Panc1 (cell line): Measurements from ENCODE around the gene TAF11L11. TPM values are rescaled to one million over a fixed set of nuclear protein-coding genes. Genes with fewer than 3 reads are reported as not detected.
"Not testable (repeated sequence)": the region's sequence is repeated elsewhere in the genome, so short reads cannot be mapped to it uniquely, and the experiment has no call there.

Experiments
- ATAC-seq: fragments of 200-7000 bp; cut with Tn5 transposase; 2 replicates; pipeline ENCODE4 v1.9.1; 2020; ENCODE audit warnings: mild to moderate bottlenecking, moderate library complexity
- Bru-seq: library from RNA; stranded (reverse); fragments of 400-500 nt; gene quantifications from one replicate; lab custom pipeline; 2021; lab: Mats Ljungman, UMichigan
- BruChase-seq, 2 experiments: library from RNA; stranded (reverse); fragments of 400-500 nt; gene quantifications; one replicate each; lab custom pipeline; 2021; lab: Mats Ljungman, UMichigan
- BruUV-seq: library from RNA; stranded (reverse); fragments of 400-500 nt; replicated peaks from 2 replicates; lab custom pipeline; 2021; lab: Mats Ljungman, UMichigan
- CTCF ChIA-PET: fragments of 300-600 bp; sonication (Branson Sonifier 250); formaldehyde crosslinking; loops from one replicate; lab custom pipeline; 2022; ENCODE audit warnings: antibody characterized with exemption; lab: Charles Lee
- POLR2A ChIA-PET: fragments of 300-600 bp; sonication (Branson Sonifier 250); formaldehyde crosslinking; loops from one replicate; lab custom pipeline; 2022; ENCODE audit warnings: antibody characterized with exemption; lab: Charles Lee
- DNase-seq: peaks from one replicate; pipeline ENCODE4 v3.0.0-alpha.2; 2010; ENCODE audit warnings: low read depth, low spot score
- H3K27ac ChIP-seq: 2 replicates; pipeline ENCODE4 v1.5.1; 2011; ENCODE audit warnings: mild to moderate bottlenecking, low read length, inconsistent platforms
- H3K27me3 ChIP-seq: fragments of 200-500 bp; sonication (Bioruptor generic); 2 replicates; pipeline ENCODE4 v1.6.0; 2014; ENCODE audit warnings: low read length, inconsistent platforms; ENCODE audit not compliant: control insufficient read depth, insufficient read depth
- H3K36me3 ChIP-seq: fragments of 200-500 bp; sonication (Bioruptor generic); 2 replicates; pipeline ENCODE4 v1.5.1; 2014; ENCODE audit warnings: inconsistent platforms, mild to moderate bottlenecking, low read length, moderate library complexity; ENCODE audit not compliant: control insufficient read depth, insufficient read depth
- H3K4me1 ChIP-seq: 2 replicates; pipeline ENCODE4 v1.5.1; 2011; ENCODE audit warnings: inconsistent platforms, mild to moderate bottlenecking, low read length, moderate library complexity; ENCODE audit not compliant: control insufficient read depth, insufficient read depth
- H3K4me3 ChIP-seq, 2 experiments: 2 replicates each; pipeline ENCODE4 v1.5.1; 2011 to 2012; ENCODE audit warnings: low read depth in 2 of 2, low read length in 2 of 2, mild to moderate bottlenecking in 2 of 2, inconsistent platforms in 1 of 2, moderate library complexity in 1 of 2
- H3K9me3 ChIP-seq: fragments of 200-500 bp; sonication (Bioruptor generic); 2 replicates; pipeline ENCODE4 v1.5.1; 2014; ENCODE audit warnings: low read depth, mild to moderate bottlenecking, inconsistent platforms, low read length, moderate library complexity; ENCODE audit not compliant: control insufficient read depth, insufficient read depth
- in situ Hi-C: cut with HindIII; loops from 2 replicates; pipeline ENCODE4 v1.10.0; 2016; ENCODE audit warnings: low sequenced_read_pairs, low pct_unique_long_range_greater_than_20kb
- intact Hi-C: fragments of 100-400 bp; cut with micrococcal nuclease; formaldehyde crosslinking; loops from one replicate; pipeline ENCODE4 v1.10.0; 2022; ENCODE audit not compliant: unreplicated experiment
- long read RNA-seq: library from polyadenylated mRNA; unstranded; transcript quantifications from one replicate; pipeline ENCODE4 v2.0.0, GENCODE V29; 2021; ENCODE audit not compliant: unreplicated experiment
- polyA plus RNA-seq: library from polyadenylated mRNA; unstranded; fragments of >200 nt; gene quantifications from one replicate; pipeline ENCODE4 v1.2.1, GENCODE V29; 2012; ENCODE audit warnings: missing spikeins; ENCODE audit not compliant: insufficient read length
- total RNA-seq: library from RNA; stranded (reverse); gene quantifications from one replicate; pipeline ENCODE4 v1.2.1, GENCODE V29; 2021; ENCODE audit not compliant: unreplicated experiment

TAF11L11 gene
- total RNA-seq: not detected
- not detected for polyA plus RNA-seq
- not detected for Bru-seq, nascent RNA
- not detected for BruChase-seq, experiment 1, labeled RNA remaining after a 2-hour chase
- BruChase-seq, experiment 2, labeled RNA remaining after a 6-hour chase: not detected
- long read RNA-seq: 0 reads

DNA sequence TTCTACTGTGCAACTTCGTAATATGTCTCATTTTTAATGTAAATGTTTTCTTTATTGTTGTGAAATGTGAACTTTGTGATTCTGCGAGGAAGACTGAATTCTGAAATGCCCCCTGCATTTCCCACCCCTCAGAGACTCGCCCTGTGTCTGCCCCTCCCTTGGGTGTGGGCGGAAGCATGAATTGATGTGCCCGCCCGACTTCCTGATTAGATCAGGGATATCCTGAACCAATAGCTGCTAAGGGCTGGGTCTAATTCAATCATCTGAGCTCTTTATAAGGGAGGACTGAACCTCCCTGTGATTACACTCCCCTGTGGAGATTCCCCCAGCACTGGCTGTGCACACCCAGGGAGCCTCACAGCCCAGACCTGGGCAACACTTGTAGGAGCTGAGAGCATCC is at the start of gene TAF11L11:
TAF11L11 (plus strand) TSS at position 304 of the 400 bp plus-strand sequence.
- H3K9me3 ChIP-seq, in situ Hi-C loops, H3K27ac ChIP-seq, DNase-seq, H3K4me3 ChIP-seq, BruUV-seq, CTCF ChIA-PET, H3K4me1 ChIP-seq, POLR2A ChIA-PET, H3K36me3 ChIP-seq, H3K27me3 ChIP-seq, ATAC-seq, intact Hi-C loops: not testable (repeated sequence)

DNA sequence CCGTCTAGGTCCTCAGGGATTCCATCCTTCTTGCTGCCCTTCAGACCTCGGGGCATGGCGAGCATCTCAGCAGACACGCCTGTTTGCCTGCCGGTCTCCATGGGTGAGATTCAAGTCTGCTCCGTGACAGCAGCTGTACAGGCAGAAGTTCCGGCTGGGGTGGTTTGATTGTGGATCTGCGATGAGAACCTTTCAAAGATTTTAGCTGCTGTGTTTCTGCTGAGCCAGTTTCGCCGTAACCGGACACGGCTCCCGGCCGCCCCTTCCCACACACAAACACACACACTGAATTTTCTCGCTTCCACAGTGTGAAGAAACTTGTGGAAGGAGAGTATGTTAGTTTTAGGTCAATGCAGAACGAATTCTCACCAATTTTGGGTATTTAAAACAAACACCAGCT is 18.3 kb upstream of the TAF11L11 start, which contains the start of gene TAF11L7:
TAF11L7 (minus strand) TSS at position 101 of the 400 bp plus-strand sequence.
- CTCF ChIA-PET, intact Hi-C loops, H3K4me1 ChIP-seq, H3K36me3 ChIP-seq, H3K9me3 ChIP-seq, DNase-seq, H3K27ac ChIP-seq, ATAC-seq, POLR2A ChIA-PET, in situ Hi-C loops, BruUV-seq, H3K27me3 ChIP-seq, H3K4me3 ChIP-seq: not testable (repeated sequence)

GRCh38 chr5:17590860-17591259 is 13.1 kb upstream of the TAF11L11 start, which contains the start of gene TAF11L8:
Gene TAF11L8 (minus strand): TSS chr5:17590960.
- H3K9me3 ChIP-seq, intact Hi-C loops, H3K27me3 ChIP-seq, H3K4me3 ChIP-seq, DNase-seq, POLR2A ChIA-PET, H3K27ac ChIP-seq, CTCF ChIA-PET, BruUV-seq, H3K36me3 ChIP-seq, ATAC-seq, in situ Hi-C loops, H3K4me1 ChIP-seq: not testable (repeated sequence)

GRCh38 chr5:17594255-17594654 is 9.7 kb upstream of the TAF11L11 start, which contains the start of gene TAF11L9:
Gene TAF11L9 (minus strand): TSS chr5:17594394.
- H3K27me3 ChIP-seq, H3K4me3 ChIP-seq, H3K9me3 ChIP-seq, CTCF ChIA-PET, ATAC-seq, H3K27ac ChIP-seq, BruUV-seq, POLR2A ChIA-PET, in situ Hi-C loops, H3K4me1 ChIP-seq, intact Hi-C loops, H3K36me3 ChIP-seq, DNase-seq: not testable (repeated sequence)

DNA sequence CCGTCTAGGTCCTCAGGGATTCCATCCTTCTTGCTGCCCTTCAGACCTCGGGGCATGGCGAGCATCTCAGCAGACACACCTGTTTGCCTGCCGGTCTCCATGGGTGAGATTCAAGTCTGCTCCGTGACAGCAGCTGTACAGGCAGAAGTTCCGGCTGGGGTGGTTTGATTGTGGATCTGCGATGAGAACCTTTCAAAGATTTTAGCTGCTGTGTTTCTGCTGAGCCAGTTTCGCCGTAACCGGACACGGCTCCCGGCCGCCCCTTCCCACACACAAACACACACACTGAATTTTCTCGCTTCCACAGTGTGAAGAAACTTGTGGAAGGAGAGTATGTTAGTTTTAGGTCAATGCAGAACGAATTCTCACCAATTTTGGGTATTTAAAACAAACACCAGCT is 6.3 kb upstream of the TAF11L11 start, which contains the start of gene TAF11L10:
TAF11L10 (minus strand) TSS at position 101 of the 400 bp plus-strand sequence.
- intact Hi-C loops, ATAC-seq, H3K27me3 ChIP-seq, H3K4me3 ChIP-seq, DNase-seq, H3K36me3 ChIP-seq, H3K9me3 ChIP-seq, H3K4me1 ChIP-seq, CTCF ChIA-PET, BruUV-seq, POLR2A ChIA-PET, H3K27ac ChIP-seq, in situ Hi-C loops: not testable (repeated sequence)
